ENCODE measurements around the gene C1orf21. TPM values are rescaled to one million over a fixed set of nuclear protein-coding genes. Genes with fewer than 3 reads are reported as not detected.

The C1orf21 gene
- total RNA-seq, 1 donor: 1.7 TPM

- Histone ChIP-seq H3K4me1 (ENCODE audit: insufficient read depth, low read length) (peaks cover 27% of the 10 kb centered on the region), H3K9me3 (ENCODE audit: low read depth, low read length) (no peaks in the 10 kb centered on the region), H3K27me3 (ENCODE audit: insufficient read depth, low read length) (no peaks in the 10 kb centered on the region), H3K4me3 (ENCODE audit: low read length) (no peak overlapping the region)
Measured at GRCh38 chr1:184487531-184488193, 100.8 kb downstream of the C1orf21 start.

GRCh38 chr1:184489908-184490307, 103.1 kb downstream of the C1orf21 start:
- Histone ChIP-seq H3K9me3 (ENCODE audit: low read depth, low read length) (no peaks in the 10 kb centered on the region), H3K4me1 (ENCODE audit: insufficient read depth, low read length) (peaks cover 24% of the 10 kb centered on the region), H3K4me3 (ENCODE audit: low read length) (no peak overlapping the region), H3K27me3 (ENCODE audit: insufficient read depth, low read length) (no peaks in the 10 kb centered on the region)

- Histone ChIP-seq H3K4me3 (ENCODE audit: low read length) (no peak overlapping the region), H3K27me3 (ENCODE audit: insufficient read depth, low read length) (no peaks in the 10 kb centered on the region), H3K4me1 (ENCODE audit: insufficient read depth, low read length) (peaks cover 12% of the 10 kb centered on the region), H3K9me3 (ENCODE audit: low read depth, low read length) (no peaks in the 10 kb centered on the region)
Measured at GRCh38 chr1:184492536-184492935, 105.7 kb downstream of the C1orf21 start.

- Histone ChIP-seq H3K4me3 (ENCODE audit: low read length) (no peak overlapping the region), H3K27me3 (ENCODE audit: insufficient read depth, low read length) (no peaks in the 10 kb centered on the region), H3K4me1 (ENCODE audit: insufficient read depth, low read length) (peaks cover 12% of the 10 kb centered on the region), H3K9me3 (ENCODE audit: low read depth, low read length) (no peaks in the 10 kb centered on the region)
Measured at GRCh38 chr1:184493987-184494388, 107.2 kb downstream of the C1orf21 start.

GRCh38 chr1:184494929-184495328, 108.1 kb downstream of the C1orf21 start:
- peaks cover 12% of the 10 kb centered on the region for H3K4me1 ChIP-seq (ENCODE audit: insufficient read depth, low read length)
- no peaks in the 10 kb centered on the region for H3K9me3 ChIP-seq (ENCODE audit: low read depth, low read length)
- no peaks in the 10 kb centered on the region for H3K27me3 ChIP-seq (ENCODE audit: insufficient read depth, low read length)
- no peak overlapping the region for H3K4me3 ChIP-seq (ENCODE audit: low read length)

GRCh38 chr1:184497959-184498723, 111.3 kb downstream of the C1orf21 start:
- H3K4me3 ChIP-seq (ENCODE audit: low read length): no peak overlapping the region
- no peaks in the 10 kb centered on the region for H3K27me3 ChIP-seq (ENCODE audit: insufficient read depth, low read length)
- no peaks in the 10 kb centered on the region for H3K9me3 ChIP-seq (ENCODE audit: low read depth, low read length)
- H3K4me1 ChIP-seq (ENCODE audit: insufficient read depth, low read length): no peaks in the 10 kb centered on the region

GRCh38 chr1:184499616-184500015, 112.8 kb downstream of the C1orf21 start:
- Histone ChIP-seq H3K27me3 (ENCODE audit: insufficient read depth, low read length) (no peaks in the 10 kb centered on the region), H3K9me3 (ENCODE audit: low read depth, low read length) (no peaks in the 10 kb centered on the region), H3K4me1 (ENCODE audit: insufficient read depth, low read length) (no peaks in the 10 kb centered on the region), H3K4me3 (ENCODE audit: low read length) (no peak overlapping the region)

GRCh38 chr1:184502161-184502560, 115.3 kb downstream of the C1orf21 start:
- Histone ChIP-seq H3K27me3 (ENCODE audit: insufficient read depth, low read length) (no peaks in the 10 kb centered on the region), H3K9me3 (ENCODE audit: low read depth, low read length) (no peaks in the 10 kb centered on the region), H3K4me1 (ENCODE audit: insufficient read depth, low read length) (no peaks in the 10 kb centered on the region), H3K4me3 (ENCODE audit: low read length) (no peak overlapping the region)

GRCh38 chr1:184503221-184503749, 116.5 kb downstream of the C1orf21 start:
- no peaks in the 10 kb centered on the region for H3K27me3 ChIP-seq (ENCODE audit: insufficient read depth, low read length)
- no peak overlapping the region for H3K4me3 ChIP-seq (ENCODE audit: low read length)
- H3K4me1 ChIP-seq (ENCODE audit: insufficient read depth, low read length): no peaks in the 10 kb centered on the region
- H3K9me3 ChIP-seq (ENCODE audit: low read depth, low read length): no peaks in the 10 kb centered on the region

- Histone ChIP-seq H3K27me3 (ENCODE audit: insufficient read depth, low read length) (no peaks in the 10 kb centered on the region), H3K4me1 (ENCODE audit: insufficient read depth, low read length) (no peaks in the 10 kb centered on the region), H3K4me3 (ENCODE audit: low read length) (no peak overlapping the region), H3K9me3 (ENCODE audit: low read depth, low read length) (no peaks in the 10 kb centered on the region)
Measured at GRCh38 chr1:184504040-184504954, 117.5 kb downstream of the C1orf21 start.

- H3K4me1 ChIP-seq (ENCODE audit: insufficient read depth, low read length): no peaks in the 10 kb centered on the region
- no peaks in the 10 kb centered on the region for H3K9me3 ChIP-seq (ENCODE audit: low read depth, low read length)
- no peak overlapping the region for H3K4me3 ChIP-seq (ENCODE audit: low read length)
- H3K27me3 ChIP-seq (ENCODE audit: insufficient read depth, low read length): no peaks in the 10 kb centered on the region
Measured at GRCh38 chr1:184504955-184505338, 118.1 kb downstream of the C1orf21 start.

GRCh38 chr1:184506481-184506880, 119.7 kb downstream of the C1orf21 start:
- no peaks in the 10 kb centered on the region for H3K27me3 ChIP-seq (ENCODE audit: insufficient read depth, low read length)
- H3K4me3 ChIP-seq (ENCODE audit: low read length): no peak overlapping the region
- no peaks in the 10 kb centered on the region for H3K4me1 ChIP-seq (ENCODE audit: insufficient read depth, low read length)
- H3K9me3 ChIP-seq (ENCODE audit: low read depth, low read length): no peaks in the 10 kb centered on the region

- Histone ChIP-seq H3K4me3 (ENCODE audit: low read length) (no peak overlapping the region), H3K4me1 (ENCODE audit: insufficient read depth, low read length) (no peaks in the 10 kb centered on the region), H3K9me3 (ENCODE audit: low read depth, low read length) (no peaks in the 10 kb centered on the region)
Measured at GRCh38 chr1:184507165-184507564, 120.3 kb downstream of the C1orf21 start.

GRCh38 chr1:184507604-184508280, 120.9 kb downstream of the C1orf21 start:
- H3K4me1 ChIP-seq (ENCODE audit: insufficient read depth, low read length): no peaks in the 10 kb centered on the region
- H3K27me3 ChIP-seq (ENCODE audit: insufficient read depth, low read length): no peaks in the 10 kb centered on the region
- H3K4me3 ChIP-seq (ENCODE audit: low read length): no peak overlapping the region
- H3K9me3 ChIP-seq (ENCODE audit: low read depth, low read length): no peaks in the 10 kb centered on the region

More at GRCh38 chr1:184507165-184507564, 120.3 kb downstream of the C1orf21 start:
- H3K27me3 ChIP-seq (ENCODE audit: insufficient read depth, low read length): no peaks in the 10 kb centered on the region
